ENCODE data around the gene NPM1.

- no peak for TF ChIP-seq CTCF (IDR thresholded peaks at IDR 0.05)
- TF ChIP-seq POLR2A (IDR thresholded peaks at IDR 0.05) = no peak
- no peak for TF ChIP-seq POLR2AphosphoS5 (IDR thresholded peaks at IDR 0.05)
Observed at GRCh38 chr5:171457208-171457981, 69.7 kb downstream of the NPM1 start.

Measured in breast epithelium (tissue), 3 donors.